Prostate gland (tissue), 2 donors: ENCODE data around the gene C1orf210.

ENCODE experiments used
- POLR2A ChIP-seq: fragments of 450-650 bp; IDR thresholded peaks from one replicate; pipeline ENCODE4 v1.6.1; 2016; ENCODE audit warnings: antibody characterized with exemption, mild to moderate bottlenecking
- TF ChIP-seq, protein P1 (sequence below), 4 experiments: fragments of 200-600 bp in 2 of 4; fragments of 450-650 bp in 2 of 4; sonication (generic) in 2 of 4; IDR thresholded peaks; 1 replicate in 3 of 4; 2 replicates in 1 of 4; pipeline ENCODE4 v1.5.1; 2016 to 2019; ENCODE audit warnings: antibody characterized with exemption in 4 of 4, mild to moderate bottlenecking in 2 of 4, moderate library complexity in 2 of 4

DNA sequence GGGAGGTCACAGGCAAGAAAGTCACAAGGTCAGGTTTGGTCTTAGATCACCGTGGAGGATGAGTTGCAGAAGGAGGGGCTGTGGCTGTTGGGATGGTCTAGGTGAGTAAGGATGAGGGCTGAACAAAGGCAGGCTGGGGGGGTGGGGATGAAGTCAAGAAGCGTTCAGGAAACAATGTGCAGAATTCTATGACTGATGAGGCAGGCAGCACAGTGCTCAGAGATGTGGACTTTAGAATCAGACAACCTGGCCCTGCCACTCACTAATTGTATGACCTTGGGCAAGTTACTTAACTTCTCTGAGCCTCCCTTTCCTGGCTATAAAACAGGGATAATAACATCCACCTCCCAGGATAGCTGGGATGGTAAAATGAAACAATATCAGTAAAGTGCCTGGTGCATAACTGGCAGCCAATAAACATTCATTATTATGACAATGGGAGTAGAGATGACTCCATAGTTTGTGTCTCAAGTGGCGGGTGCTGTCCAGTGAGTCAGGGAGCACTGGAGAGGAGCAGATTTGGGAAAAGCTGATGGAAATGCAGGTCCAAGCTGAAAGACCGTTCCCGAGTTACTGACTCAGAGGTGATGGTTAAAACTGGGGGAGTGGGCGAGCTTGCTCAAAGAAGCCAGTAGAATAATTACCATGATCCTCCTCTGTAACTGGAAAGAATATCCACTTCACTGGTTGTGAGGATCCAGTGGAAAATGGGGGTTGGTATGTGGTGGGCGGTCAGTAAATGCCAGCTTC, 17.5 kb upstream of the C1orf210 start:
- TF ChIP-seq POLR2A, result no peak
- TF ChIP-seq, protein P1, sequence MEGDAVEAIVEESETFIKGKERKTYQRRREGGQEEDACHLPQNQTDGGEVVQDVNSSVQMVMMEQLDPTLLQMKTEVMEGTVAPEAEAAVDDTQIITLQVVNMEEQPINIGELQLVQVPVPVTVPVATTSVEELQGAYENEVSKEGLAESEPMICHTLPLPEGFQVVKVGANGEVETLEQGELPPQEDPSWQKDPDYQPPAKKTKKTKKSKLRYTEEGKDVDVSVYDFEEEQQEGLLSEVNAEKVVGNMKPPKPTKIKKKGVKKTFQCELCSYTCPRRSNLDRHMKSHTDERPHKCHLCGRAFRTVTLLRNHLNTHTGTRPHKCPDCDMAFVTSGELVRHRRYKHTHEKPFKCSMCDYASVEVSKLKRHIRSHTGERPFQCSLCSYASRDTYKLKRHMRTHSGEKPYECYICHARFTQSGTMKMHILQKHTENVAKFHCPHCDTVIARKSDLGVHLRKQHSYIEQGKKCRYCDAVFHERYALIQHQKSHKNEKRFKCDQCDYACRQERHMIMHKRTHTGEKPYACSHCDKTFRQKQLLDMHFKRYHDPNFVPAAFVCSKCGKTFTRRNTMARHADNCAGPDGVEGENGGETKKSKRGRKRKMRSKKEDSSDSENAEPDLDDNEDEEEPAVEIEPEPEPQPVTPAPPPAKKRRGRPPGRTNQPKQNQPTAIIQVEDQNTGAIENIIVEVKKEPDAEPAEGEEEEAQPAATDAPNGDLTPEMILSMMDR (IDR thresholded peaks at IDR 0.05), result no peak
